ENCODE data around the gene SEC61A2. TPM values are rescaled to one million over a fixed set of nuclear protein-coding genes. Genes with fewer than 3 reads are reported as not detected.

Gene SEC61A2
- total and polyA plus RNA-seq, 2 donors (not counting 3 experiments of a cell fraction or from before 2014, with no cell fraction given), result 7.3 to 7.5 TPM

DNA sequence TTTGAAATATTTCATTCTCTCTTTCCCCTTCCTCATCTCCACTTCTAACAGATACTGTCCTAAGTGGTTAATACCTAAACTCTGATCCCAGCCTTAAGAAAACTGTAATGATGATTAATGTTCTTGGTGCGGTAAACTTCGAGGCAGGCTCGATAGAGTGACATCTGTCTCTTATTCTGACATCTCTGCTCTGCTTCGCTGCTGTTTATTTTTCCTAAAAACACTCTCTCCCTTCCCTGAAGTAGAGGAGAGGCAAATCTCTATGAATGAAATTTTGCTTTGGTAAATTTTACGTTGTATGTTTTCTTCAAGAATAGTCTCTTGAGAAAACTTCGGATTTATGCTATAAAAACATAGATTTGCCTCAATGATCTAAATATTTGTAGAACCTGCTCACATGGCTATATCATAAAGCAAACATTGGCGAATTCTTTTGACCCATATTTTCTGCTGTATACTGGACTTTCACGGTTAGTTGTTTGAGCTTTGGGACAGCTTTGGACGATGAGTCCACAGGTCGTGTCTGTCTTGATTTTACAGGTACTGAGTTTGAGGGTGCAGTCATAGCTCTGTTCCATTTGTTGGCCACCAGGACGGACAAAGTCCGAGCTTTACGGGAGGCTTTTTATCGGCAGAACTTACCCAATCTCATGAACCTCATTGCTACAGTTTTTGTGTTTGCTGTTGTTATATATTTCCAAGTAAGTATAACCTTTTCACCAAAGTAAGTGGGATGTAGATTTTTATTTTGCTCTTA, 27.1 kb downstream of the SEC61A2 start:
- intact Hi-C loops (cut with micrococcal nuclease) (no loop called here), dilution Hi-C loops (cut with MboI; ENCODE audit: extremely low pct_ligation_motif_present, low sequenced_read_pairs) (no loop called here)
- Histone ChIP-seq H3K4me2 (ENCODE audit: insufficient read depth, low read length) (no peak overlapping the region), H3K27ac (ENCODE audit: insufficient read depth, low read depth, low read length) (no peak overlapping the region), H3K9me1 (replicated peaks; ENCODE audit: control insufficient read depth, extremely low read depth, insufficient read depth, low read length) (no peaks in the 10 kb centered on the region), H3K9me3 (replicated peaks; ENCODE audit: control insufficient read depth, insufficient read depth, low read length) (no peaks in the 10 kb centered on the region), H3K27me3 (ENCODE audit: control insufficient read depth in 2 of 2, insufficient read depth in 2 of 2, low read length in 2 of 2) (no peaks in the 10 kb centered on the region), H3K9ac (replicated peaks; ENCODE audit: extremely low read depth, insufficient read depth, low read length) (no peak overlapping the region), H3K4me1 (ENCODE audit: control insufficient read depth, extremely low read depth, insufficient read depth, low read length) (no peaks in the 10 kb centered on the region), H3K36me3 (ENCODE audit: control insufficient read depth in 2 of 2, extremely low read depth in 1 of 2, insufficient read depth in 2 of 2, low read length in 2 of 2) (peaks cover 5 to 6% of the 10 kb centered on the region in 2 experiments), H3K4me3 (replicated peaks in 1 of 3; ENCODE audit: insufficient read depth in 1 of 3, low read depth in 1 of 3, low read length in 3 of 3) (no peak overlapping the region), H4K20me1 (replicated peaks; ENCODE audit: control insufficient read depth, extremely low read depth, insufficient read depth, low read length) (no peaks in the 10 kb centered on the region), H2AFZ (ENCODE audit: low read depth, low read length) (no peak overlapping the region), H3K79me2 (ENCODE audit: control insufficient read depth, insufficient read depth, low read length) (no peaks in the 10 kb centered on the region)
- DNase-seq (ENCODE audit: low read depth, low spot score), result no peak
- CTCF ChIA-PET, result no interaction called here
- no peak for FAIRE-seq
- TF ChIP-seq MYC (IDR thresholded peaks at IDR 0.05; ENCODE audit: low read depth, low read length) (no peak), JUN (IDR thresholded peaks at IDR 0.05; ENCODE audit: borderline replicate concordance, insufficient read depth, insufficient read length, low read depth) (no peak), POLR2AphosphoS5 (IDR thresholded peaks at IDR 0.05; ENCODE audit: insufficient read depth, low read depth, low read length) (no peak), GATA2 (IDR thresholded peaks at IDR 0.05; ENCODE audit: insufficient read depth, insufficient read length, low read depth, low read length) (no peak), CTCF (IDR thresholded peaks at IDR 0.05; ENCODE audit: extremely low read depth in 1 of 2, insufficient read depth in 1 of 2, low read depth in 1 of 2, low read length in 2 of 2) (no peak), EZH2 (IDR thresholded peaks at IDR 0.05; ENCODE audit: borderline replicate concordance, low read depth, low read length, severe bottlenecking) (no peak), POLR2A (IDR thresholded peaks at IDR 0.05; ENCODE audit: low read depth, low read length) (no peak), FOS (IDR thresholded peaks at IDR 0.05; ENCODE audit: borderline replicate concordance, insufficient read depth, low read length) (no peak)
- TF ChIP-seq, protein P1, sequence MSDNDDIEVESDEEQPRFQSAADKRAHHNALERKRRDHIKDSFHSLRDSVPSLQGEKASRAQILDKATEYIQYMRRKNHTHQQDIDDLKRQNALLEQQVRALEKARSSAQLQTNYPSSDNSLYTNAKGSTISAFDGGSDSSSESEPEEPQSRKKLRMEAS (IDR thresholded peaks at IDR 0.05; ENCODE audit: insufficient read depth, insufficient read length), result no peak
- BruUV-seq (replicated peaks), result no TSS peak
- POLR2A ChIA-PET, result no interaction called here

Data from endothelial cell of umbilical vein (primary cell).